BE2C (cell line): ENCODE measurements around the gene GTF2E1.
"Not testable (repeated sequence)": the region's sequence is repeated elsewhere in the genome, so short reads cannot be mapped to it uniquely, and the experiment has no call there.

Experiments used
- DNase-seq: peaks from one replicate; pipeline ENCODE4 v3.0.0-alpha.2; 2020
- H3K27me3 ChIP-seq: fragments of 250-450 bp; sonication (Bioruptor Pico); 2 replicates; pipeline ENCODE4 v1.5.1; 2020; ENCODE audit warnings: mild to moderate bottlenecking
- H3K36me3 ChIP-seq: fragments of 250-450 bp; sonication (Bioruptor Pico); 2 replicates; pipeline ENCODE4 v1.5.1; 2020; ENCODE audit warnings: mild to moderate bottlenecking
- H3K4me1 ChIP-seq: fragments of 250-450 bp; sonication (Bioruptor Pico); 2 replicates; pipeline ENCODE4 v1.5.1; 2020
- H3K4me3 ChIP-seq: 2 replicates; pipeline ENCODE4 v1.5.1; 2011; ENCODE audit warnings: low read depth, low read length
- H3K9me3 ChIP-seq: fragments of 250-450 bp; sonication (Bioruptor Pico); 2 replicates; pipeline ENCODE4 v1.5.1; 2020
- CTCF ChIP-seq: IDR thresholded peaks from 2 replicates; pipeline ENCODE4 v1.5.1; 2012; ENCODE audit warnings: mild to moderate bottlenecking, low read depth, low read length

GTF2E1 gene

GRCh38 chr3:120708408-120708807 is 34.1 kb upstream of the GTF2E1 start:
- no peak for DNase-seq
- TF ChIP-seq CTCF, result no peak
- Histone ChIP-seq H3K27me3 (no peaks in the 10 kb centered on the region), H3K36me3 (no peaks in the 10 kb centered on the region; the same call in none of the 2 replicates), H3K4me3 (no peak overlapping the region), H3K4me1 (no peaks in the 10 kb centered on the region), H3K9me3 (no peaks in the 10 kb centered on the region)

- no peaks in the 10 kb centered on the region; the same call in 1 of the 2 replicates for H3K36me3 ChIP-seq
- H3K27me3 ChIP-seq, result no peaks in the 10 kb centered on the region
- no peak for TF ChIP-seq CTCF
- H3K4me3 ChIP-seq, result no peak overlapping the region
- H3K9me3 ChIP-seq, result no peaks in the 10 kb centered on the region
- H3K4me1 ChIP-seq, result no peaks in the 10 kb centered on the region
- DNase-seq, result no peak
These were observed 32.2 kb upstream of the GTF2E1 start for GRCh38 chr3:120710369-120710768.

- no peak for DNase-seq
- Histone ChIP-seq H3K4me1 (no peaks in the 10 kb centered on the region), H3K4me3 (no peak overlapping the region), H3K9me3 (no peaks in the 10 kb centered on the region), H3K36me3 (no peaks in the 10 kb centered on the region; the same call in 1 of the 2 replicates), H3K27me3 (no peaks in the 10 kb centered on the region)
- TF ChIP-seq CTCF, result no peak
These were observed 29.3 kb upstream of the GTF2E1 start for GRCh38 chr3:120713262-120713661.

GRCh38 chr3:120719167-120719834 is 23.2 kb upstream of the GTF2E1 start:
- not testable (repeated sequence) for H3K27me3 ChIP-seq, H3K36me3 ChIP-seq, H3K4me3 ChIP-seq, H3K4me1 ChIP-seq, H3K9me3 ChIP-seq
- peak; percentile 10 for DNase-seq

GRCh38 chr3:120726791-120727190 is 15.8 kb upstream of the GTF2E1 start:
- no peak for TF ChIP-seq CTCF
- no peak for DNase-seq

GRCh38 chr3:120730576-120731542 is 11.7 kb upstream of the GTF2E1 start:
- no peak for DNase-seq
- no peak for TF ChIP-seq CTCF
- Histone ChIP-seq H3K4me1 (no peaks in the 10 kb centered on the region), H3K9me3 (no peaks in the 10 kb centered on the region; the same call in 1 of the 2 replicates), H3K4me3 (no peak overlapping the region), H3K36me3 (peaks cover 8% of the 10 kb centered on the region), H3K27me3 (no peaks in the 10 kb centered on the region)

More at GRCh38 chr3:120726791-120727190, 15.8 kb upstream of the GTF2E1 start:
- Histone ChIP-seq H3K36me3 (peaks cover 8% of the 10 kb centered on the region), H3K27me3 (no peaks in the 10 kb centered on the region), H3K4me3 (no peak overlapping the region), H3K4me1 (no peaks in the 10 kb centered on the region), H3K9me3 (no peaks in the 10 kb centered on the region)

- H3K36me3 ChIP-seq, H3K4me3 ChIP-seq, H3K27me3 ChIP-seq, DNase-seq, H3K4me1 ChIP-seq, H3K9me3 ChIP-seq: not testable (repeated sequence)
These were observed 4.5 kb upstream of the GTF2E1 start for GRCh38 chr3:120738006-120738405.
